ENCODE data around the gene CISH. TPM values are rescaled to one million over a fixed set of nuclear protein-coding genes. Genes with fewer than 3 reads are reported as not detected.

Gene CISH
- total and polyA plus RNA-seq, 4 donors, result 37.8 to 104 (median 46.6) TPM

GRCh38 chr3:50600841-50601591 is 10.6 kb downstream of the CISH start:
- Histone ChIP-seq H3K36me3 (ENCODE audit: control insufficient read depth in 4 of 4, insufficient read depth in 4 of 4, low read length in 4 of 4) (peaks cover 0 to 21% (median 9%) of the 10 kb centered on the region in 4 donors), H3K9ac (ENCODE audit: insufficient read depth in 1 of 2, low read length in 2 of 2) (peak overlapping the region; percentile 60 to 90), H3K4me3 (no peak overlapping the region), H3K27me3 (ENCODE audit: control insufficient read depth in 3 of 3, insufficient read depth in 3 of 3, low read length in 2 of 3) (no peaks in the 10 kb centered on the region), H3K9me3 (ENCODE audit: control insufficient read depth in 4 of 4, insufficient read depth in 3 of 4, low read length in 3 of 4) (no peaks in the 10 kb centered on the region), H3K4me1 (ENCODE audit: control insufficient read depth in 5 of 5, insufficient read depth in 5 of 5, low read length in 5 of 5) (peaks cover 15 to 47% (median 37%) of the 10 kb centered on the region in 5 donors), H3K27ac (ENCODE audit: low read depth in 1 of 2, low read length in 1 of 2) (peak overlapping the region; percentile 92 to 98)
- ATAC-seq (ENCODE audit: insufficient read depth, low FRiP score) (peak; percentile 70), DNase-seq (peak; percentile 96 to 99 (median 97))
- 1% methylated on average over 14 of the region's 14 CpGs for WGBS, 2 donors
- TF ChIP-seq, protein P1, sequence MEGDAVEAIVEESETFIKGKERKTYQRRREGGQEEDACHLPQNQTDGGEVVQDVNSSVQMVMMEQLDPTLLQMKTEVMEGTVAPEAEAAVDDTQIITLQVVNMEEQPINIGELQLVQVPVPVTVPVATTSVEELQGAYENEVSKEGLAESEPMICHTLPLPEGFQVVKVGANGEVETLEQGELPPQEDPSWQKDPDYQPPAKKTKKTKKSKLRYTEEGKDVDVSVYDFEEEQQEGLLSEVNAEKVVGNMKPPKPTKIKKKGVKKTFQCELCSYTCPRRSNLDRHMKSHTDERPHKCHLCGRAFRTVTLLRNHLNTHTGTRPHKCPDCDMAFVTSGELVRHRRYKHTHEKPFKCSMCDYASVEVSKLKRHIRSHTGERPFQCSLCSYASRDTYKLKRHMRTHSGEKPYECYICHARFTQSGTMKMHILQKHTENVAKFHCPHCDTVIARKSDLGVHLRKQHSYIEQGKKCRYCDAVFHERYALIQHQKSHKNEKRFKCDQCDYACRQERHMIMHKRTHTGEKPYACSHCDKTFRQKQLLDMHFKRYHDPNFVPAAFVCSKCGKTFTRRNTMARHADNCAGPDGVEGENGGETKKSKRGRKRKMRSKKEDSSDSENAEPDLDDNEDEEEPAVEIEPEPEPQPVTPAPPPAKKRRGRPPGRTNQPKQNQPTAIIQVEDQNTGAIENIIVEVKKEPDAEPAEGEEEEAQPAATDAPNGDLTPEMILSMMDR (IDR thresholded peaks at IDR 0.05; ENCODE audit: control extremely low read depth, extremely low read depth), result no peak

DNA sequence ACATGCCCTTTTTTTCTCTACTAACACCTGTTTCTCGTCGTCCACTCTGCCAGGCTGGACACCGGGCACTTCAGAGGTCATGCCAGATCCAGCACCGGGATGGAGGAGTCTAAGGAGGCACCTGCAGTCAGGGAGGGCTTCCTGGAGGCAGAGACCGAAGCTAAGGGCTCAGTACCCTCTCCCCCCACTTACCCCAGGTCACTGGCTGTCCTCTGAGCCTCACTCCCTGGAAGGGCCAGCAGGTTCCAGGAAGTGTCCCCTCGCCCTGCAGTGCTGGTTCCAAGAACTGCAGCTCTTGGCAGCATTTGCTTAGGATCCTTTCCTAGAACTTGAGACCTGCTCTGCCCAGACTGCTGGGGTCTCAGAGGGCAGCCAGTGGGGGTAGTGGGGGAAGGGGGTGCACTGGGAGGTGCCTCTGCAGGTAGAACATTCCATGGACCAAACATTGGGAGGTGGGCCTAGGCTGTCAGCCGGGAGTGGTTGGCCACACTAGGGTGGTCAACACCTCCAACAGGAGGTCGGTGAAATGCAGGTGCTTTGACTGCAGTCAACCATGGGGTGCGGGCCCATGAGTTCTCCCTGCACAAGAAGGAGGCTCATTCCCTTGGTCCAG is 11.3 kb downstream of the CISH start:
- no peaks in the 10 kb centered on the region for H3K27me3 ChIP-seq (ENCODE audit: control insufficient read depth in 3 of 3, insufficient read depth in 3 of 3, low read length in 2 of 3)
- no peaks in the 10 kb centered on the region for H3K9me3 ChIP-seq (ENCODE audit: control insufficient read depth in 4 of 4, insufficient read depth in 3 of 4, low read length in 3 of 4)
- peaks cover 0 to 13% (median 6%) of the 10 kb centered on the region in 4 donors for H3K36me3 ChIP-seq (ENCODE audit: control insufficient read depth in 4 of 4, insufficient read depth in 4 of 4, low read length in 4 of 4)
- H3K4me1 ChIP-seq (ENCODE audit: control insufficient read depth in 5 of 5, insufficient read depth in 5 of 5, low read length in 5 of 5), result peaks cover 15 to 45% (median 37%) of the 10 kb centered on the region in 5 donors
- H3K4me3 ChIP-seq, result no peak overlapping the region
- ATAC-seq (ENCODE audit: insufficient read depth, low FRiP score), result no peak
- WGBS, 2 donors, result 59 to 68% methylated on average over 9 of the region's 9 CpGs
- TF ChIP-seq, protein P1 (IDR thresholded peaks at IDR 0.05; ENCODE audit: control extremely low read depth, extremely low read depth), result no peak
- no peak for DNase-seq
- peak overlapping the region; percentile 92 to 98 for H3K27ac ChIP-seq (ENCODE audit: low read depth in 1 of 2, low read length in 1 of 2)
- peak overlapping the region in 1 of 2 donors; percentile 64 for H3K9ac ChIP-seq (ENCODE audit: insufficient read depth in 1 of 2, low read length in 2 of 2)

DNA sequence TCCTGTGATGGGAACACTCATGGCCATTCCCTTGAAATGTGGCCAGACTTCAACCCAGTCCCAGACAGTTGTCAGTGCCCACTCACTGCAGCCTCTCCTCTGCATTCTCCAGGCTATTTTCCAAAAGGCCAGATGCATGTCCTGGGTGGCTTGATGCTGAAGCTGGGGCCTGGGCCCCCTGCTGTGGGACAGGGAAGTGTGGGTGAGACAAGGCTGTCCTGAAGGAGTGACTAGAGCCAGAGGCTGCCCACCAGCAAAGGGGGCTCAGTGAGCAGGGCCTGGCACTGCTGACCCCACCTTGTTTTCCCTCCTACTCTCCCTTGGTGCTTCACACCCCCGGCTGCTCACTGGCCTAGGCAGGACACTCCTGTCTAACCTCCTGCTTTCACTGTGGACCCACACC is 11.9 kb downstream of the CISH start:
- H3K4me1 ChIP-seq (ENCODE audit: control insufficient read depth in 5 of 5, insufficient read depth in 5 of 5, low read length in 5 of 5), result peaks cover 15 to 44% (median 37%) of the 10 kb centered on the region in 5 donors
- peak in 1 of 3 donors; percentile 43 for DNase-seq
- no peak for ATAC-seq (ENCODE audit: insufficient read depth, low FRiP score)
- no peak overlapping the region for H3K4me3 ChIP-seq
- H3K27ac ChIP-seq (ENCODE audit: low read depth in 1 of 2, low read length in 1 of 2), result peak overlapping the region; percentile 92 to 98
- H3K9me3 ChIP-seq (ENCODE audit: control insufficient read depth in 4 of 4, insufficient read depth in 3 of 4, low read length in 3 of 4), result no peaks in the 10 kb centered on the region
- no peak overlapping the region for H3K9ac ChIP-seq (ENCODE audit: insufficient read depth in 1 of 2, low read length in 2 of 2)
- no peaks in the 10 kb centered on the region for H3K27me3 ChIP-seq (ENCODE audit: control insufficient read depth in 3 of 3, insufficient read depth in 3 of 3, low read length in 2 of 3)
- H3K36me3 ChIP-seq (ENCODE audit: control insufficient read depth in 4 of 4, insufficient read depth in 4 of 4, low read length in 4 of 4), result peaks cover 0 to 8% (median 3%) of the 10 kb centered on the region in 4 donors
- 63 to 100% methylated on average over 1 of the region's 1 CpG for WGBS, 2 donors
- TF ChIP-seq, protein P1 (IDR thresholded peaks at IDR 0.05; ENCODE audit: control extremely low read depth, extremely low read depth), result no peak
